SJCRH30 (cell line): ENCODE measurements around the gene HPN. TPM values are rescaled to one million over a fixed set of nuclear protein-coding genes. Genes with fewer than 3 reads are reported as not detected.
"Not testable (repeated sequence)": the region's sequence is repeated elsewhere in the genome, so short reads cannot be mapped to it uniquely, and the experiment has no call there.

Experiments used
- DNase-seq, 2 experiments: peaks; one replicate each; pipeline ENCODE4 v3.0.0-alpha.2; 2015 to 2020
- H3K27ac ChIP-seq: fragments of 250-450 bp; sonication (Bioruptor Pico); 2 replicates; pipeline ENCODE4 v1.5.1; 2020; ENCODE audit warnings: mild to moderate bottlenecking, moderate library complexity
- H3K27me3 ChIP-seq: fragments of 250-450 bp; sonication (Bioruptor Pico); 2 replicates; pipeline ENCODE4 v1.5.1; 2020; ENCODE audit warnings: mild to moderate bottlenecking, moderate library complexity
- H3K36me3 ChIP-seq: fragments of 250-450 bp; sonication (Bioruptor Pico); 2 replicates; pipeline ENCODE4 v1.5.1; 2020; ENCODE audit warnings: mild to moderate bottlenecking, moderate library complexity
- H3K4me1 ChIP-seq: fragments of 250-450 bp; sonication (Bioruptor Pico); 2 replicates; pipeline ENCODE4 v1.5.1; 2020; ENCODE audit warnings: mild to moderate bottlenecking, moderate library complexity
- H3K4me3 ChIP-seq: fragments of 250-450 bp; sonication (Bioruptor Pico); 2 replicates; pipeline ENCODE4 v1.5.1; 2020; ENCODE audit warnings: mild to moderate bottlenecking, moderate library complexity
- H3K9me3 ChIP-seq: fragments of 250-450 bp; sonication (Bioruptor Pico); replicated peaks from 2 replicates; pipeline ENCODE4 v1.5.1; 2020; ENCODE audit warnings: mild to moderate bottlenecking, moderate library complexity
- total RNA-seq: library from RNA; depleted of rRNA; stranded (reverse); fragments of >200 nt; shearing (Covaris generic); gene quantifications from 2 replicates; pipeline ENCODE4 v1.2.3, GENCODE V29; 2014; rRNA removed

The HPN gene
- total RNA-seq: not detected in 2 replicates

- no peak within 1 kb of the TSS for H3K27ac ChIP-seq
- H3K36me3 ChIP-seq: no peaks in the 10 kb centered on the region
- DNase-seq: no peak
- H3K27me3 ChIP-seq: no peaks in the 10 kb centered on the region
- H3K9me3 ChIP-seq: no peaks in the 10 kb centered on the region
- no peaks in the 10 kb centered on the region for H3K4me1 ChIP-seq
- no peak within 1 kb of the TSS for H3K4me3 ChIP-seq
These were observed at the start of gene HPN for GRCh38 chr19:35041548-35042055. TSS of gene HPN (plus strand) at chr19:35041721. CDS start at chr19:35042507, 786 bp downstream.

GRCh38 chr19:34992582-34992981 is 48.9 kb upstream of the HPN start:
- H3K4me3 ChIP-seq, H3K27ac ChIP-seq, H3K4me1 ChIP-seq, DNase-seq, H3K9me3 ChIP-seq, H3K27me3 ChIP-seq, H3K36me3 ChIP-seq: not testable (repeated sequence)

- no peaks in the 10 kb centered on the region for H3K27me3 ChIP-seq
- no peaks in the 10 kb centered on the region for H3K36me3 ChIP-seq
- no peaks in the 10 kb centered on the region for H3K9me3 ChIP-seq
- DNase-seq: no peak
- no peaks in the 10 kb centered on the region for H3K4me1 ChIP-seq
- no peak overlapping the region for H3K27ac ChIP-seq
- no peak overlapping the region for H3K4me3 ChIP-seq
These were observed 47.3 kb upstream of the HPN start for GRCh38 chr19:34994286-34994642.

GRCh38 chr19:34994643-34995541 is 46.6 kb upstream of the HPN start:
- DNase-seq: no peak
- no peaks in the 10 kb centered on the region for H3K27me3 ChIP-seq
- H3K36me3 ChIP-seq: no peaks in the 10 kb centered on the region
- no peaks in the 10 kb centered on the region for H3K4me1 ChIP-seq
- H3K27ac ChIP-seq: no peak overlapping the region
- H3K9me3 ChIP-seq: no peaks in the 10 kb centered on the region
- H3K4me3 ChIP-seq: no peak overlapping the region

- Histone ChIP-seq H3K4me3 (no peak overlapping the region), H3K4me1 (no peaks in the 10 kb centered on the region), H3K36me3 (no peaks in the 10 kb centered on the region), H3K27me3 (no peaks in the 10 kb centered on the region), H3K27ac (no peak overlapping the region), H3K9me3 (no peaks in the 10 kb centered on the region)
- no peak for DNase-seq
These were observed 46.0 kb upstream of the HPN start for GRCh38 chr19:34995551-34995950.

- Histone ChIP-seq H3K36me3 (peaks cover 1% of the 10 kb centered on the region; the same call in 1 of the 2 replicates), H3K4me1 (no peaks in the 10 kb centered on the region), H3K27ac (no peak overlapping the region), H3K4me3 (no peak overlapping the region), H3K27me3 (no peaks in the 10 kb centered on the region), H3K9me3 (no peaks in the 10 kb centered on the region)
- DNase-seq: no peak
These were observed 44.4 kb upstream of the HPN start for GRCh38 chr19:34997071-34997617.

- DNase-seq, H3K27ac ChIP-seq, H3K4me1 ChIP-seq, H3K27me3 ChIP-seq, H3K9me3 ChIP-seq, H3K36me3 ChIP-seq, H3K4me3 ChIP-seq: not testable (repeated sequence)
These were observed 43.3 kb upstream of the HPN start for GRCh38 chr19:34998224-34998623.

GRCh38 chr19:34998777-34999497 is 42.6 kb upstream of the HPN start:
- no peaks in the 10 kb centered on the region for H3K4me1 ChIP-seq
- DNase-seq: no peak
- no peaks in the 10 kb centered on the region for H3K27me3 ChIP-seq
- H3K27ac ChIP-seq: no peak overlapping the region
- peak overlapping the region; percentile 65 for H3K4me3 ChIP-seq
- peaks cover 5% of the 10 kb centered on the region; the same call in 1 of the 2 replicates for H3K36me3 ChIP-seq
- no peaks in the 10 kb centered on the region for H3K9me3 ChIP-seq

- DNase-seq: peak; percentile 81 to 84
These were observed 41.8 kb upstream of the HPN start, which contains the start of gene GRAMD1A for GRCh38 chr19:34999498-35000337. TSS of gene GRAMD1A (plus strand) at chr19:35000323. CDS start at chr19:35000479, 156 bp downstream.

GRCh38 chr19:35000338-35000646 is 41.2 kb upstream of the HPN start:
- Histone ChIP-seq H3K27ac (peak overlapping the region; percentile 56; the same call in 1 of the 2 replicates), H3K4me1 (no peaks in the 10 kb centered on the region), H3K36me3 (peaks cover 5% of the 10 kb centered on the region; the same call in 1 of the 2 replicates), H3K4me3 (peak overlapping the region; percentile 65), H3K9me3 (no peaks in the 10 kb centered on the region), H3K27me3 (no peaks in the 10 kb centered on the region)
- DNase-seq: no peak

More at GRCh38 chr19:34999498-35000337, 41.8 kb upstream of the HPN start, which contains the start of gene GRAMD1A:
- peaks cover 5% of the 10 kb centered on the region; the same call in 1 of the 2 replicates for H3K36me3 ChIP-seq
- H3K4me1 ChIP-seq: no peaks in the 10 kb centered on the region
- no peaks in the 10 kb centered on the region for H3K27me3 ChIP-seq
- H3K4me3 ChIP-seq: peak within 1 kb of the TSS; percentile 65
- H3K27ac ChIP-seq: peak within 1 kb of the TSS; percentile 60
- H3K9me3 ChIP-seq: no peaks in the 10 kb centered on the region

GRCh38 chr19:35000647-35001501 is 40.6 kb upstream of the HPN start:
- H3K27me3 ChIP-seq: no peaks in the 10 kb centered on the region
- peak; percentile 34 to 39 for DNase-seq
- H3K4me1 ChIP-seq: no peaks in the 10 kb centered on the region
- peak overlapping the region; percentile 56; the same call in 1 of the 2 replicates for H3K27ac ChIP-seq
- no peaks in the 10 kb centered on the region for H3K9me3 ChIP-seq
- peaks cover 8% of the 10 kb centered on the region; the same call in 1 of the 2 replicates for H3K36me3 ChIP-seq
- peak overlapping the region; percentile 65 for H3K4me3 ChIP-seq

- H3K27me3 ChIP-seq: no peaks in the 10 kb centered on the region
- H3K4me1 ChIP-seq: no peaks in the 10 kb centered on the region
- no peak overlapping the region for H3K27ac ChIP-seq
- H3K9me3 ChIP-seq: no peaks in the 10 kb centered on the region
- peaks cover 8% of the 10 kb centered on the region; the same call in 1 of the 2 replicates for H3K36me3 ChIP-seq
- DNase-seq: peak in 1 of 2 experiments; percentile 1
- H3K4me3 ChIP-seq: no peak overlapping the region
These were observed 39.4 kb upstream of the HPN start for GRCh38 chr19:35002037-35002535.
